Lung (tissue), 12 donors: Measurements from ENCODE around the gene DDX24. TPM values are rescaled to one million over a fixed set of nuclear protein-coding genes. Genes with fewer than 3 reads are reported as not detected.

ENCODE experiments used
- ATAC-seq: fragments of 200-7000 bp; cut with Tn5 transposase; one replicate; pipeline ENCODE4 v1.9.1; 2020; ENCODE audit warnings: moderate number of reproducible peaks; ENCODE audit not compliant: insufficient read depth, low FRiP score
- DNase-seq, 3 donors: peaks; one replicate each; pipeline ENCODE4 v3.0.0-alpha.2; 2013 to 2017
- H3K27ac ChIP-seq, 2 donors: one replicate each; pipeline ENCODE4 v1.5.1; 2013; ENCODE audit warnings: mild to moderate bottlenecking in 2 of 2, moderate library complexity in 2 of 2, control low read depth in 1 of 2, inconsistent platforms in 1 of 2, low read depth in 1 of 2, low read length in 1 of 2
- H3K27me3 ChIP-seq, 3 donors: one replicate each; pipeline ENCODE4 v1.5.1; 2013; ENCODE audit warnings: low read length in 2 of 3; ENCODE audit not compliant: control insufficient read depth in 3 of 3, insufficient read depth in 3 of 3
- H3K36me3 ChIP-seq, 4 donors: one replicate each; pipeline ENCODE4 v1.5.1; 2013; ENCODE audit warnings: low read length in 4 of 4, mild to moderate bottlenecking in 1 of 4, moderate library complexity in 1 of 4; ENCODE audit not compliant: control insufficient read depth in 4 of 4, insufficient read depth in 4 of 4
- H3K4me1 ChIP-seq, 5 donors: one replicate each; pipeline ENCODE4 v1.5.1; 2013; ENCODE audit warnings: low read length in 5 of 5, mild to moderate bottlenecking in 2 of 5, moderate library complexity in 1 of 5; ENCODE audit not compliant: control insufficient read depth in 5 of 5, insufficient read depth in 5 of 5
- H3K4me3 ChIP-seq: one replicate; pipeline ENCODE4 v1.5.1; 2013; ENCODE audit warnings: mild to moderate bottlenecking, control low read depth, moderate library complexity
- H3K9ac ChIP-seq, 2 donors: one replicate each; pipeline ENCODE4 v1.5.1; 2013; ENCODE audit warnings: low read length in 2 of 2, control low read depth in 1 of 2; ENCODE audit not compliant: insufficient read depth in 1 of 2
- H3K9me3 ChIP-seq, 4 donors: one replicate each; pipeline ENCODE4 v1.5.1; 2013; ENCODE audit warnings: low read length in 3 of 4, mild to moderate bottlenecking in 1 of 4, moderate library complexity in 1 of 4; ENCODE audit not compliant: control insufficient read depth in 4 of 4, insufficient read depth in 3 of 4
- WGBS, 2 donors: extraction: QIAGEN DNeasy Blood & Tissue Kit; methylation state at CpG; one replicate each; pipeline ENCODE4 v1.1.7; 2013; 5-methylcytosine and 5-hydroxymethylcytosine counted together
- polyA plus RNA-seq, 2 donors: library from polyadenylated mRNA; stranded (reverse); fragments of 200-250 nt; gene quantifications; one replicate each; pipeline ENCODE4 v1.2.1, GENCODE V29; 2013
- total RNA-seq, 2 donors: library from RNA; depleted of rRNA in 1 of 2; stranded (reverse); fragments of >200 nt in 1 of 2; gene quantifications; one replicate each; pipeline ENCODE4 v1.2.1, GENCODE V29; 2014 to 2021
- TF ChIP-seq, protein P1 (sequence below): IDR thresholded peaks from 2 replicates; pipeline ENCODE4 v1.5.1; 2012; ENCODE audit warnings: mild to moderate bottlenecking; ENCODE audit errors: control extremely low read depth, extremely low read depth
- donor health status: control.
- donor health status: control.
- donor health status: Bipolar disorder and iron deficiency.
- donor health status: healthy.
- donor health status: DM: yes; HTN: yes; CAD: no.

DDX24 gene
- total and polyA plus RNA-seq, 4 donors = 78.4 to 138 (median 107) TPM

DNA sequence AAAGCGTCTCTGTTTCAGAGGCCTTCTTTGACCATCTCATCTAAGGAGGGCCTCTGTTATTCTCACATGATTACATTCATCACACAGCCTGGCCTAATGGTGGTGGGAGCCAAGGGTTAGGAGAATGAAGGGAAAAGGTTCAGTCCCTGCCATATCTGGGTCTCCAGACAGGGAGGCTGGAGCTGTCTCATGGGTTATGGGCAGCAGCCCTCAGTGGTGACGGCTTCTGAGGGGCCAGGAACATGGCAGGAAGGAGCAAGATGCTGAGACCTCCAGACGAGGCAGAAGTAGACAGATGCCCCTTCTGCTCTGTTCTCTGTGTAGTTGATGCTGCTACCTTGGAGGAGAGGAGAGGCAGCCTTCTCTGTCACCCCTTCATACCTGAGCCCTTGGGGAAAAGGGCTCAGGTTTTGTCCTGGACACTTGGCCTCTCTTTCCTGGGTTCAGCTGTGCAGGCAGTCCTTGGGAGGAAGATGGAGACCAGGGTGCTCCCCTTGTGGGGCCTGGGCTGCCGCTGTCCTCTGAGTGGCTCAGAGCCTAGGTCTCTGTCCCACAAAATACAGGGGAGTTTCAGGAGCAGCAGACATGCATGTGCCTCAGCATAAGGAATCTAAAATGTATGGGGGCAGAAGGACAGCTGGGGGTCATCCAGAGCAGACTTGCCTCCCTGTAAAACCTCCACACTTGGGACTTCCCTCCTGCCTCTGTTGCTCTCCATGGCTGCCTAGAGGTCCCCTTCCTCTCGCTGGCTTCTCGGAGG is 44.8 kb upstream of the DDX24 start:
- Histone ChIP-seq H3K4me3 (no peak overlapping the region), H3K27ac (no peak overlapping the region), H3K4me1 (peaks cover 0 to 18% (median 5%) of the 10 kb centered on the region in 5 donors), H3K27me3 (no peaks in the 10 kb centered on the region), H3K9me3 (no peaks in the 10 kb centered on the region), H3K36me3 (peaks cover 0 to 6% (median 0%) of the 10 kb centered on the region in 4 donors), H3K9ac (no peak overlapping the region)
- DNase-seq (no peak), ATAC-seq (no peak)
- 91 to 94% methylated on average over 6 of the region's 6 CpGs for WGBS, 2 donors
- TF ChIP-seq, protein P1, sequence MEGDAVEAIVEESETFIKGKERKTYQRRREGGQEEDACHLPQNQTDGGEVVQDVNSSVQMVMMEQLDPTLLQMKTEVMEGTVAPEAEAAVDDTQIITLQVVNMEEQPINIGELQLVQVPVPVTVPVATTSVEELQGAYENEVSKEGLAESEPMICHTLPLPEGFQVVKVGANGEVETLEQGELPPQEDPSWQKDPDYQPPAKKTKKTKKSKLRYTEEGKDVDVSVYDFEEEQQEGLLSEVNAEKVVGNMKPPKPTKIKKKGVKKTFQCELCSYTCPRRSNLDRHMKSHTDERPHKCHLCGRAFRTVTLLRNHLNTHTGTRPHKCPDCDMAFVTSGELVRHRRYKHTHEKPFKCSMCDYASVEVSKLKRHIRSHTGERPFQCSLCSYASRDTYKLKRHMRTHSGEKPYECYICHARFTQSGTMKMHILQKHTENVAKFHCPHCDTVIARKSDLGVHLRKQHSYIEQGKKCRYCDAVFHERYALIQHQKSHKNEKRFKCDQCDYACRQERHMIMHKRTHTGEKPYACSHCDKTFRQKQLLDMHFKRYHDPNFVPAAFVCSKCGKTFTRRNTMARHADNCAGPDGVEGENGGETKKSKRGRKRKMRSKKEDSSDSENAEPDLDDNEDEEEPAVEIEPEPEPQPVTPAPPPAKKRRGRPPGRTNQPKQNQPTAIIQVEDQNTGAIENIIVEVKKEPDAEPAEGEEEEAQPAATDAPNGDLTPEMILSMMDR = no peak

DNA sequence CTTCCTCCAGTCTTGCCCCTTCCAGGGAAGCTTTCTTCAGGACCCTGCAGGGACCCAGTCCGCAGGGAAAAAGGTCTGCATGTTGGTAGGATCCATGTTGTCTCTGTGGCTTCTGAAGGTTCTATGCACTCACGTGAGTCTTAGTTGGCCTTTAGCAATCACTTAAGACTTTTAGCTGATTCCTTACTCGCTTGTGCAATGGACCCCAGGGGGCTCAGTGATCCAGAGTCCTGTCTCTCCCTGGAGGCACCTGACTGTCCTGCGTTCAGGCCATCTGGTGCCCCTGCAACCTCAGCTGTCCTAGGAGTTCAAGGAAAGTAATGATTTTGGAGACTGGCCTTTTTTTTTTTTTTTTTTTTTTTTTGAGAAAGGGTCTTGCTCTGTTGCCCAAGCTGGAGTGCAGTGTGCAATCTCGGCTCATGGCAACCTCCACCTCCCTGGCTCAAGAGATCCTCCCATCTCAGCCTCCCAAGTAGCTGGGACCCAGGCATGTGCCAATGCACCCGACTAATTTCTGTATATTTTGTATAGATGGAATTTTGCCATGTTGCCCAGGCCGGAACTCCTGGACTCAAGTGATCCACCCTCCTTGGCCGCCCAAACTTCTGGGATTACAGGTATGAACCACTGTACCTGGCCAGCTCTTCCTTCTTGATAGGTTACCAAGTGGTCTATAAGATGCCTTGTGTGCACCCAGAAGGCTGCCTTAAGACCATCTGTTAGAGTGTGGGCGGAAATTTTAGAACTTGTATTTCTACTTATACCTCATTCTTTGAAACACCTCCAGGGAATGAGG is 43.8 kb upstream of the DDX24 start:
- WGBS, 2 donors = 82 to 87% methylated on average over 9 of the region's 9 CpGs
- ATAC-seq (no peak), DNase-seq (no peak)
- H3K9me3 ChIP-seq = peaks cover 0 to 5% (median 0%) of the 10 kb centered on the region in 4 donors
- H3K4me1 ChIP-seq = peaks cover 0 to 10% (median 0%) of the 10 kb centered on the region in 5 donors
- H3K27ac ChIP-seq = no peak overlapping the region
- TF ChIP-seq, protein P1 = no peak
- H3K27me3 ChIP-seq = no peaks in the 10 kb centered on the region
- peaks cover 0 to 6% (median 0%) of the 10 kb centered on the region in 4 donors for H3K36me3 ChIP-seq
- H3K9ac ChIP-seq = no peak overlapping the region
- H3K4me3 ChIP-seq = no peak overlapping the region

DNA sequence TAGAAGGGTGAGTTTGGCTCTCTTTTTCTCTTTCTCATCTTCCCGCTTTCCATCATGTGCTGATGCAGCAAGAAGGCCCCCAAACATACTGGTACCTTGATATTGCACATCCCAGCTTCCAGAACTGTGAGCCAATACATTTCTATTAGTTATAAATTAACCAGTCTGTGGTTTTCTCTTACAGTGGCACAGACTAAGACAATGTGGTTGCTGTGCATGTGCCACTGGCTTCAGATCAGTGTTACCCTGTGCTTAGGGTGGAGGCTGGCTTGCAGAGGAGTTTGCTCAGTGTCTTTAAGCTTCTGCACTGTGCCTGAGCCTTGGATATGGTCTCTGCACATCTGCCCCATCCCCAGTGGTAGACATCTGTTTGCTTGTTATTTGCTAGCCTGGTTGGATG is 42.9 kb upstream of the DDX24 start:
- peaks cover 0 to 8% (median 0%) of the 10 kb centered on the region in 5 donors for H3K4me1 ChIP-seq
- no peak overlapping the region for H3K4me3 ChIP-seq
- no peak overlapping the region for H3K9ac ChIP-seq
- 96 to 100% methylated on average over 1 of the region's 1 CpG for WGBS, 2 donors
- no peak overlapping the region for H3K27ac ChIP-seq
- H3K36me3 ChIP-seq = peaks cover 0 to 6% (median 0%) of the 10 kb centered on the region in 4 donors
- ATAC-seq = no peak
- no peak for DNase-seq
- H3K27me3 ChIP-seq = no peaks in the 10 kb centered on the region
- H3K9me3 ChIP-seq = peaks cover 0 to 10% (median 3%) of the 10 kb centered on the region in 4 donors
- TF ChIP-seq, protein P1 = no peak
